Measurements from ENCODE around the gene PREX1. TPM values are rescaled to one million over a fixed set of nuclear protein-coding genes. Genes with fewer than 3 reads are reported as not detected.

Gene PREX1
- total and polyA plus RNA-seq, 12 donors, result 10.1 to 85.1 (median 42.9) TPM

GRCh38 chr20:48772183-48772976, 55.4 kb downstream of the PREX1 start:
- Histone ChIP-seq H3K9me3 (replicated peaks in 1 of 3) (no peaks in the 10 kb centered on the region), H3K27ac (peak overlapping the region in 3 of 5 donors; percentile 9 to 80 (median 23)), H3K4me1 (replicated peaks in 1 of 2) (peaks cover 0 to 31% of the 10 kb centered on the region in 2 donors), H3K4me3 (no peak overlapping the region), H3K27me3 (no peaks in the 10 kb centered on the region), H3K36me3 (replicated peaks in 1 of 2) (no peaks in the 10 kb centered on the region)
- peak; percentile 59 to 81 (median 74) for DNase-seq
- intact Hi-C loops (cut with DNase I), result no loop called here
- no peak for TF ChIP-seq POLR2A (IDR thresholded peaks at IDR 0.05)
- WGBS, 4 donors, result 51 to 60% (median 58%) methylated on average over 15 to 17 of the region's 17 CpGs

GRCh38 chr20:48771542-48771941, 56.3 kb downstream of the PREX1 start:
- Histone ChIP-seq H3K27me3 (no peaks in the 10 kb centered on the region), H3K9me3 (replicated peaks in 1 of 3) (no peaks in the 10 kb centered on the region), H3K4me3 (no peak overlapping the region), H3K27ac (no peak overlapping the region), H3K4me1 (replicated peaks in 1 of 2) (peaks cover 0 to 31% of the 10 kb centered on the region in 2 donors), H3K36me3 (replicated peaks in 1 of 2) (no peaks in the 10 kb centered on the region)
- no peak for DNase-seq
- intact Hi-C loops (cut with DNase I), result no loop called here
- WGBS, 4 donors, result 66 to 69% (median 68%) methylated on average over 10 of the region's 10 CpGs
- TF ChIP-seq, protein P1, sequence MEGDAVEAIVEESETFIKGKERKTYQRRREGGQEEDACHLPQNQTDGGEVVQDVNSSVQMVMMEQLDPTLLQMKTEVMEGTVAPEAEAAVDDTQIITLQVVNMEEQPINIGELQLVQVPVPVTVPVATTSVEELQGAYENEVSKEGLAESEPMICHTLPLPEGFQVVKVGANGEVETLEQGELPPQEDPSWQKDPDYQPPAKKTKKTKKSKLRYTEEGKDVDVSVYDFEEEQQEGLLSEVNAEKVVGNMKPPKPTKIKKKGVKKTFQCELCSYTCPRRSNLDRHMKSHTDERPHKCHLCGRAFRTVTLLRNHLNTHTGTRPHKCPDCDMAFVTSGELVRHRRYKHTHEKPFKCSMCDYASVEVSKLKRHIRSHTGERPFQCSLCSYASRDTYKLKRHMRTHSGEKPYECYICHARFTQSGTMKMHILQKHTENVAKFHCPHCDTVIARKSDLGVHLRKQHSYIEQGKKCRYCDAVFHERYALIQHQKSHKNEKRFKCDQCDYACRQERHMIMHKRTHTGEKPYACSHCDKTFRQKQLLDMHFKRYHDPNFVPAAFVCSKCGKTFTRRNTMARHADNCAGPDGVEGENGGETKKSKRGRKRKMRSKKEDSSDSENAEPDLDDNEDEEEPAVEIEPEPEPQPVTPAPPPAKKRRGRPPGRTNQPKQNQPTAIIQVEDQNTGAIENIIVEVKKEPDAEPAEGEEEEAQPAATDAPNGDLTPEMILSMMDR (IDR thresholded peaks at IDR 0.05), result no peak
- no peak for TF ChIP-seq POLR2A (IDR thresholded peaks at IDR 0.05)

DNA sequence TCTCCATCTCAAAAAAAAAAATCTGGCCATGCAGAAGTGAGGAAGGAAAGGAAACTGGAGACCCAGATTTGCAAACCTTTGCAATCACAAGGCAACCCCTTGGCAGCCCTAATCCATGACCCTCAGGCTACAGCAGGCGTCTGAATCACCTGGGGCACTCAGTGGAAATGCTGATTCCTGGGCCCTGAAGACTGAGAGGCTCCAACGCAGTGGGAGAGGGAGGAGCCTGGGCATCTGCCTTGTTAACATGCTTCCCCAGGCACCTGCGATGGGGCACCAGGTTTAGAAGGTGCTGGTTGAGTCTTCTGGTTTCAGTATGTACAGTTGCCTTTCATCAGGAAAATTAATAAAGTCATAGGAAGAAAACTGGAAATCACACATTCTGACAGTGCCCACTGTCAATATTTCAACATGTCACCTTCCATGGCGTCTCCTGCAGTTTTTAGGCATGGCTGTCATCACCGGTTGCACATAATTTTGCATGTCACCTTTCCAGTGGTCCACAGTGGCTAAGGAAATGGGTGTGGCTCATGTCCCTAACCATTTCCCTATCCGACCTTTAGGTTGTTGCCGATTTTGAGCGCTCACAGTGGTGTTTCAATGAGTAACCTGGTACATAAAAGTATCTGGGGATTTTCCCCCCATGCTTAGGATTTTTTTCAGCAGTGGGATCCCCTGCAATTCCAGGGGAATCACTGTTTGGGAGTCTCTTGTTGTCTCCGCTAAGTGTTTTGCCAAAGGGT, 56.9 kb downstream of the PREX1 start:
- Histone ChIP-seq H3K4me1 (replicated peaks in 1 of 2) (peaks cover 0 to 31% of the 10 kb centered on the region in 2 donors), H3K4me3 (no peak overlapping the region), H3K36me3 (replicated peaks in 1 of 2) (no peaks in the 10 kb centered on the region), H3K9me3 (replicated peaks in 1 of 3) (no peaks in the 10 kb centered on the region), H3K27me3 (no peaks in the 10 kb centered on the region), H3K27ac (no peak overlapping the region)
- no peak for TF ChIP-seq POLR2A (IDR thresholded peaks at IDR 0.05)
- TF ChIP-seq, protein P1 (IDR thresholded peaks at IDR 0.05), result no peak
- intact Hi-C loops (cut with DNase I), result no loop called here
- DNase-seq, result no peak
- 67 to 71% (median 68%) methylated on average over 8 to 9 of the region's 9 CpGs for WGBS, 4 donors

DNA sequence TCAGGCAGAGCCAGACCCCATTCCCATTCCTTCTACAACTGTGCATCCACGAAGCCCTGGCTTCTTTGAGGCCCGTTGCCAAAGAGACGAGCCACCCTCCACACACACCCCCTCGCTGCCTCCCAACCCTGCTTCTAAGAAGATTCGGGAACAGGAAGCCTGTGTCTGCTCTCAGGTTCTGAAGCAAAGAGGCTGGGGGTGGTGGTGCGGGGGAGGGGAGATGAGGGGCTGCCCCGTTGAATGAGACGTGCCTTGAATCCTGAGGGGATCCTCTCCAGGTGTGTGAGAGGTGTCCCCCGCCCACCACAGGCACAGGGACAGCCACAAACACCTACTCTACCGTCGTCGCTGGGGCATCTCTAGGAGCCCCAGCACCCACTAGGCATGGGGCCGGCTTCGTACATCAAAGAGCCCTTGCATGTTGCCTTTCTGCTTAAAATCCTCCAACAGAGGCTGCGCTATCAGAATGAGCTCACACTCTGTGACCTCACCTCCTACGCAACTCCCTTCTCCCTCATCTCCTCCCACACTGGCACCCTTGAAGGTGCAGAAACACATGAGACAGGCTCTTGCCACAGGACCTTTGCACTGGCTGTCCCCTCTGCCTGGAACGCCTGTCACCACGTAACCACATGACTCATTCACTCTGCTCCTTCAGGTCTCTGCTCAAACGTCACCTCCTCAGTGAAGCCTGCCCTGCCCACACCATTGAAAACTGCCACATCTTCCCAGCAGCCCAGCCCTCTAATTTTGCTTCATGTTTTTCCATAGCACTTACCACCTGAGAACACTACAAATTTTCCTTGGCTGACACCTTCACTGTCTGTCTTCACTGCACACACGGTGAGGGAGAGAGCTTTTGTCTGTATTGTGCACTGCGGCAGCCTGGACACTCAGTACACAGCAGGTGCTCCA, 58.5 kb downstream of the PREX1 start:
- no peaks in the 10 kb centered on the region for H3K27me3 ChIP-seq
- peak overlapping the region in 1 of 5 donors; percentile 30 for H3K27ac ChIP-seq
- H3K4me3 ChIP-seq, result no peak overlapping the region
- TF ChIP-seq, protein P1 (IDR thresholded peaks at IDR 0.05), result no peak
- TF ChIP-seq POLR2A (IDR thresholded peaks at IDR 0.05), result no peak
- intact Hi-C loops (cut with DNase I), result no loop called here
- WGBS, 4 donors, result 59 to 61% (median 59%) methylated on average over 18 to 21 of the region's 21 CpGs
- H3K9me3 ChIP-seq (replicated peaks in 1 of 3), result no peaks in the 10 kb centered on the region
- peaks cover 0 to 30% of the 10 kb centered on the region in 2 donors for H3K4me1 ChIP-seq (replicated peaks in 1 of 2)
- no peaks in the 10 kb centered on the region for H3K36me3 ChIP-seq (replicated peaks in 1 of 2)
- DNase-seq, result peak in 1 of 7 donors; percentile 26

Data from adrenal gland (tissue), 12 donors.